ENCODE data around the gene ZNF614.

- TF ChIP-seq, protein P1, sequence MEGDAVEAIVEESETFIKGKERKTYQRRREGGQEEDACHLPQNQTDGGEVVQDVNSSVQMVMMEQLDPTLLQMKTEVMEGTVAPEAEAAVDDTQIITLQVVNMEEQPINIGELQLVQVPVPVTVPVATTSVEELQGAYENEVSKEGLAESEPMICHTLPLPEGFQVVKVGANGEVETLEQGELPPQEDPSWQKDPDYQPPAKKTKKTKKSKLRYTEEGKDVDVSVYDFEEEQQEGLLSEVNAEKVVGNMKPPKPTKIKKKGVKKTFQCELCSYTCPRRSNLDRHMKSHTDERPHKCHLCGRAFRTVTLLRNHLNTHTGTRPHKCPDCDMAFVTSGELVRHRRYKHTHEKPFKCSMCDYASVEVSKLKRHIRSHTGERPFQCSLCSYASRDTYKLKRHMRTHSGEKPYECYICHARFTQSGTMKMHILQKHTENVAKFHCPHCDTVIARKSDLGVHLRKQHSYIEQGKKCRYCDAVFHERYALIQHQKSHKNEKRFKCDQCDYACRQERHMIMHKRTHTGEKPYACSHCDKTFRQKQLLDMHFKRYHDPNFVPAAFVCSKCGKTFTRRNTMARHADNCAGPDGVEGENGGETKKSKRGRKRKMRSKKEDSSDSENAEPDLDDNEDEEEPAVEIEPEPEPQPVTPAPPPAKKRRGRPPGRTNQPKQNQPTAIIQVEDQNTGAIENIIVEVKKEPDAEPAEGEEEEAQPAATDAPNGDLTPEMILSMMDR (conservative IDR thresholded peaks at IDR 0.05; ENCODE audit: low read length): no peak
- no peak for TF ChIP-seq EZH2phosphoT487 (IDR thresholded peaks at IDR 0.05; ENCODE audit: borderline replicate concordance, low read depth, low read length)
These were observed 48.0 kb downstream of the ZNF614 start for GRCh38 chr19:51980116-51980736.
